Stomach smooth muscle (tissue), 2 donors: ENCODE data around the gene FHIT.

ENCODE experiments used
- H3K27ac ChIP-seq: one replicate; pipeline ENCODE4 v1.7.0; 2013; ENCODE audit warnings: mild to moderate bottlenecking, low read length, inconsistent platforms
- H3K27me3 ChIP-seq, 2 donors: one replicate each; pipeline ENCODE4 v1.7.0; 2013; ENCODE audit warnings: low read length in 2 of 2; ENCODE audit not compliant: insufficient read depth in 2 of 2, control insufficient read depth in 1 of 2
- H3K36me3 ChIP-seq, 2 donors: one replicate each; pipeline ENCODE4 v1.7.0; 2013; ENCODE audit warnings: low read length in 2 of 2; ENCODE audit not compliant: control insufficient read depth in 2 of 2, insufficient read depth in 2 of 2
- H3K4me1 ChIP-seq: one replicate; pipeline ENCODE4 v1.7.0; 2013; ENCODE audit warnings: low read length; ENCODE audit not compliant: control insufficient read depth, insufficient read depth
- H3K4me3 ChIP-seq, 2 donors: one replicate each; pipeline ENCODE4 v1.7.0; 2013; ENCODE audit warnings: low read length in 2 of 2
- H3K9ac ChIP-seq, 2 donors: one replicate each; pipeline ENCODE4 v1.7.0; 2013; ENCODE audit warnings: low read length in 2 of 2, mild to moderate bottlenecking in 1 of 2
- H3K9me3 ChIP-seq, 2 donors: one replicate each; pipeline ENCODE4 v1.7.0; 2013; ENCODE audit warnings: low read length in 2 of 2; ENCODE audit not compliant: control insufficient read depth in 2 of 2
- donor health status: healthy.
- donor health status: Pancreatic carcinoma.

FHIT gene

GRCh38 chr3:60935709-60936108 lies 315.5 kb downstream of the FHIT start:
- Histone ChIP-seq H3K4me1 (no peaks in the 10 kb centered on the region), H3K27ac (no peak overlapping the region), H3K9me3 (no peaks in the 10 kb centered on the region), H3K27me3 (no peaks in the 10 kb centered on the region), H3K9ac (no peak overlapping the region), H3K4me3 (no peak overlapping the region), H3K36me3 (no peaks in the 10 kb centered on the region)

DNA sequence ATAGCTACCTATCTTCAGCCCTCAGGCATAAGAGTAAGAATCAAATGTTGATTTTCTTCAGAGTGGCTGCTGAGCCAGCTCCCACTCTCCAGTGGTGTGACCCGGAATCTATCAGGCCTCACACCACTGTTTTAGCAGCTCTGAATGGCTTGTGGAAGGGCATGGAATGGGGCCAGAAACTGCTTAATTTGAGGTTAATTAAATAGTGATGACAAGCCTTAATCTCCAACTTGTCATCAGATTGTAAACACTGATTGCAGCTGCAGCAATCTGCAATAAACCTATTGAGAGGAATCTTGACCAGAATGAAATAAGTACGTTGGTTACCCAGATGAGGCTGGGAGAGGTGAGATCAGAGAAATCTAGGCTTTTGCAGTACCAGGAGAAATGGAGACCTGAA lies 317.4 kb downstream of the FHIT start:
- H3K36me3 ChIP-seq = no peaks in the 10 kb centered on the region
- H3K9ac ChIP-seq = no peak overlapping the region
- H3K27me3 ChIP-seq = no peaks in the 10 kb centered on the region
- no peak overlapping the region for H3K4me3 ChIP-seq
- no peaks in the 10 kb centered on the region for H3K4me1 ChIP-seq
- no peak overlapping the region for H3K27ac ChIP-seq
- H3K9me3 ChIP-seq = no peaks in the 10 kb centered on the region

DNA sequence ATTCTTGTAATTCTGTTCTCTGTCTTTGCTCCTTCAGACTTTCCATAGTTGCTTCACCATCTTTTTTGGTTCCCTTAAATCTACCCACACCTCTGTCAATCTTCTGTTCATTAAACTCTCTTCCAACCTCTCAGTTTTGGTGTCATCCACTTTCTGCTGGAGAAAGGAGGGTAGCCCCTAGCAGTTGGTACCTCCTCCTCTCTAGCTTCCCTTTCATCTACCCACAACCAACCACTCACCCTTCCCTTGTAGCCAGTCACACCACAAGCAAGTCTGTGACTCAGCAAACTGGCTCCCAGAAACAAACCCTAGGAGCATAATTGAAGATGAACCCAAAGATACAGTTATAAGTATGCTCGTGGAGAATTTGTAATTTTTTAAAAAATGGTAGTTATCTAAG lies 318.6 kb downstream of the FHIT start:
- Histone ChIP-seq H3K9me3 (no peaks in the 10 kb centered on the region), H3K4me3 (no peak overlapping the region), H3K4me1 (no peaks in the 10 kb centered on the region), H3K36me3 (no peaks in the 10 kb centered on the region), H3K27me3 (no peaks in the 10 kb centered on the region), H3K9ac (no peak overlapping the region), H3K27ac (no peak overlapping the region)

GRCh38 chr3:60932170-60932569 lies 319.1 kb downstream of the FHIT start:
- Histone ChIP-seq H3K9me3 (no peaks in the 10 kb centered on the region), H3K4me3 (no peak overlapping the region), H3K9ac (no peak overlapping the region), H3K27ac (no peak overlapping the region), H3K4me1 (no peaks in the 10 kb centered on the region), H3K36me3 (no peaks in the 10 kb centered on the region), H3K27me3 (no peaks in the 10 kb centered on the region)

GRCh38 chr3:60931452-60931851 lies 319.8 kb downstream of the FHIT start:
- Histone ChIP-seq H3K9me3 (no peaks in the 10 kb centered on the region), H3K27ac (no peak overlapping the region), H3K4me1 (no peaks in the 10 kb centered on the region), H3K4me3 (no peak overlapping the region), H3K36me3 (no peaks in the 10 kb centered on the region), H3K9ac (no peak overlapping the region), H3K27me3 (no peaks in the 10 kb centered on the region)

GRCh38 chr3:60920519-60920918 lies 330.7 kb downstream of the FHIT start:
- Histone ChIP-seq H3K4me1 (no peaks in the 10 kb centered on the region), H3K27ac (no peak overlapping the region)

GRCh38 chr3:60919296-60919695 lies 332.0 kb downstream of the FHIT start:
- Histone ChIP-seq H3K27me3 (no peaks in the 10 kb centered on the region), H3K4me3 (no peak overlapping the region), H3K36me3 (no peaks in the 10 kb centered on the region), H3K27ac (no peak overlapping the region), H3K9me3 (no peaks in the 10 kb centered on the region), H3K9ac (no peak overlapping the region), H3K4me1 (no peaks in the 10 kb centered on the region)

More at GRCh38 chr3:60920519-60920918, 330.7 kb downstream of the FHIT start:
- Histone ChIP-seq H3K9me3 (no peaks in the 10 kb centered on the region), H3K36me3 (no peaks in the 10 kb centered on the region), H3K4me3 (no peak overlapping the region), H3K9ac (no peak overlapping the region), H3K27me3 (no peaks in the 10 kb centered on the region)

DNA sequence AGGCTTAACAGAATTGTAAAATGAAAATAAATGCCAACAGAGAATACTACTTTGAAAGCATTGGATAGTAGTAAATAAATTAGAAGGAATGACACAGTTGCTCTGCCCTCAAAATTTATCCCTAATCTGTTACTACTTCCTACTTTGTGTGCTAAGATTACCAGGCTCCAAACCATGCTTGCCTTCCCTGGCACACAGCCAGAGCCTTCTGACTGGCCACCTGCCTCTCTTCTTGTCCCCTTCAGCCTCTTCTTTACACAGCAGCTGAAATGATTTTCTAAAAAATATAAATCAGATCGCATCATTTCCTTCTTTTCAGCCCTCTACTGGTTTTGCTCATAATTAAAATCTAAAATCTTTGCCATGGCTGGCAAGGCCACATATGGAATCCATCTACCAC lies 334.1 kb downstream of the FHIT start:
- H3K9ac ChIP-seq = no peak overlapping the region
- no peaks in the 10 kb centered on the region for H3K9me3 ChIP-seq
- H3K4me1 ChIP-seq = no peaks in the 10 kb centered on the region
- H3K4me3 ChIP-seq = no peak overlapping the region
- no peaks in the 10 kb centered on the region for H3K27me3 ChIP-seq
- no peak overlapping the region for H3K27ac ChIP-seq
- H3K36me3 ChIP-seq = no peaks in the 10 kb centered on the region

DNA sequence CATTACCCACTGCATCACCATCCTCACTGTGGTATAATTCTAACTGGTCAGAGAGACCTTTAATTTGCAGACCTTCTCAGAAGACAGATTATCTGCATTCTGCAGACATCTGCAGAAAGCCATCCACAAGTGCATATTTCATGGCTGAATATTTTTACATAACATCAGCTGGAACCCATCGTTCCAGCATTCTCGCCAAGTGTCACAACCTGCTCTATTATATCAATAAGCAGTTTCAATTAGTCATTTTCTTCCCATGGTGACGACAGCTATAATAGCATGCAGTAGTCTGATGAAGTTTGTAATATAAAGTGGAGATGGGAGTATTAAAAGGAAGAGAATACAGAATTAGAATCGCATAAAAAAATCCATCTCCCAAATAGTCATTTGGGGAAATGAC lies 334.7 kb downstream of the FHIT start:
- no peak overlapping the region for H3K4me3 ChIP-seq
- H3K4me1 ChIP-seq = no peaks in the 10 kb centered on the region
- no peak overlapping the region for H3K27ac ChIP-seq
- H3K9ac ChIP-seq = no peak overlapping the region
- no peaks in the 10 kb centered on the region for H3K36me3 ChIP-seq
- no peaks in the 10 kb centered on the region for H3K9me3 ChIP-seq
- no peaks in the 10 kb centered on the region for H3K27me3 ChIP-seq

DNA sequence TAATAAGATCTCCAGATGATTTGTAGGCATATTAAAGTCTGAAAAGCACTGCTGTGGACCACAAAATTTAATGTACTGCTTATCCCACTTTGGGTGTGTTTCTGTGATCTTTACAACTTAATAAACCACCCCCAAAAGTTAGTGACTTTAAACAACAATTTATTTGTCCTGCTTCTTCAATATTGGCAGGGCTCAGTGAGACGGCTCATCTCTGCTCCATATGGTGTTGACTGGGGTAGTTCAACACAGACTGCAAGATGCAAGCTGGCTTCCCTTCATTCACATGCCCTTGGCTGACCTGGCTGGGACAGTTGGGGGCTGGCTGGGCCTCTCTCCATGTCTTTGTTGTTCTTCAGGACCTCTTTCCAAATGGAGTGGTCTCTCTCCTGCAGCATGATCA lies 337.8 kb downstream of the FHIT start:
- no peak overlapping the region for H3K9ac ChIP-seq
- H3K27me3 ChIP-seq = no peaks in the 10 kb centered on the region
- no peak overlapping the region for H3K27ac ChIP-seq
- no peak overlapping the region for H3K4me3 ChIP-seq
- no peaks in the 10 kb centered on the region for H3K9me3 ChIP-seq
- H3K36me3 ChIP-seq = no peaks in the 10 kb centered on the region
- H3K4me1 ChIP-seq = no peaks in the 10 kb centered on the region

- no peak overlapping the region for H3K27ac ChIP-seq
- H3K27me3 ChIP-seq = no peaks in the 10 kb centered on the region
- H3K4me3 ChIP-seq = no peak overlapping the region
- no peaks in the 10 kb centered on the region for H3K4me1 ChIP-seq
- H3K36me3 ChIP-seq = no peaks in the 10 kb centered on the region
- H3K9ac ChIP-seq = no peak overlapping the region
- H3K9me3 ChIP-seq = no peaks in the 10 kb centered on the region
Observed at GRCh38 chr3:60912876-60913275, 338.4 kb downstream of the FHIT start.

GRCh38 chr3:60912142-60912541 lies 339.1 kb downstream of the FHIT start:
- H3K36me3 ChIP-seq = no peaks in the 10 kb centered on the region
- H3K9me3 ChIP-seq = no peaks in the 10 kb centered on the region
- no peaks in the 10 kb centered on the region for H3K27me3 ChIP-seq
- H3K9ac ChIP-seq = no peak overlapping the region
- H3K4me3 ChIP-seq = no peak overlapping the region
- no peak overlapping the region for H3K27ac ChIP-seq
- H3K4me1 ChIP-seq = no peaks in the 10 kb centered on the region
